Measurements from ENCODE around the gene MAP2K1. TPM values are rescaled to one million over a fixed set of nuclear protein-coding genes. Genes with fewer than 3 reads are reported as not detected.

Gene MAP2K1
- 10 to 100 TPM; 14.1 to 20.3 TPM for total RNA-seq

GRCh38 chr15:66386204-66387123 is at the start of gene MAP2K1:
TSS of gene MAP2K1 (plus strand) at chr15:66386912. CDS start at chr15:66387348, 436 bp downstream.

GRCh38 chr15:66356359-66357236 is 30.1 kb upstream of the MAP2K1 start, which contains the start of gene TIPIN:
TSS of gene TIPIN (minus strand) at chr15:66356685. CDS start at chr15:66352947, 3,738 bp downstream.

GRCh38 chr15:66497502-66498455 is 111.1 kb downstream of the MAP2K1 start, which contains the start of gene SNAPC5:
TSS of gene SNAPC5 (minus strand) at chr15:66497762. CDS start at chr15:66497731, 31 bp downstream.

GRCh38 chr15:66504563-66505429 is 118.1 kb downstream of the MAP2K1 start, which contains the start of the genes RPL4 and ZWILCH:
TSS of gene RPL4 (minus strand) at chr15:66504855. CDS start at chr15:66504790, 65 bp downstream.
TSS of gene ZWILCH (plus strand) at chr15:66505326. CDS start at chr15:66505339, 13 bp downstream.

Small RNAs within 50 kb of the gene (small RNA-seq; reads per million reads assigned to genes)
- gene ATP5MFP6: 0 reads per million in 2 donors
- 0 to 1.3 reads per million in 2 donors for gene MIR4512
- 0 reads per million in 2 donors for gene RF00019
- 0 reads per million in 2 donors for gene RF01159
- 38.4 to 51.7 reads per million in 2 donors for gene SCARNA14
- 0 reads per million in 2 donors for gene SNORD16
- 0 reads per million in 2 donors for gene SNORD18A
- 0 reads per million in 2 donors for gene SNORD18B
- gene SNORD18C: 0 reads per million in 2 donors

Other genes with a start within 250 kb of the MAP2K1 start
- gene MEGF11, start 133.2 kb upstream of the MAP2K1 start, total RNA-seq: not detected
- 10 to 100 TPM; 27.9 to 39.0 TPM for gene DIS3L, start 93.3 kb upstream of the MAP2K1 start, total RNA-seq
- gene TIPIN, start 30.2 kb upstream of the MAP2K1 start, total RNA-seq: 10 to 100 TPM; 12.0 to 24.3 TPM
- 10 to 100 TPM; 16.0 to 17.2 TPM for gene SNAPC5, start 110.8 kb downstream of the MAP2K1 start, total RNA-seq
- gene RPL4, start 117.9 kb downstream of the MAP2K1 start, total RNA-seq: 1,000 to 10,000 TPM; 1,254 to 1,646 TPM
- gene ZWILCH, start 118.4 kb downstream of the MAP2K1 start, total RNA-seq: 10 to 100 TPM; 22.0 to 39.0 TPM
- gene LCTL, start 179.1 kb downstream of the MAP2K1 start, total RNA-seq: 1 to 10 TPM; 1.4 to 2.3 TPM

Data from melanocyte of skin (primary cell).